ENCODE measurements around the gene CNOT2. TPM values are rescaled to one million over a fixed set of nuclear protein-coding genes. Genes with fewer than 3 reads are reported as not detected.

Gene CNOT2
- total and polyA plus RNA-seq, 4 experiments from 2014 or later = 93.5 to 121 (median 117) TPM

- peaks cover 20 to 39% of the 10 kb centered on the region in 2 donors for H3K36me3 Mint-ChIP-seq
- ChIA-PET CTCF (ENCODE audit: partially characterized antibody) (no interaction called here), POLR2A (ENCODE audit: partially characterized antibody) (no interaction called here)
- peaks cover 0 to 4% (median 0%) of the 10 kb centered on the region in 8 donors for H3K9me3 Mint-ChIP-seq
- H3K4me3 Mint-ChIP-seq = peak overlapping the region in 1 of 8 donors; percentile 38
- H3K9me3 ChIP-seq (ENCODE audit: control insufficient read depth in 1 of 2, low read length in 2 of 2) = no peaks in the 10 kb centered on the region
- no peak overlapping the region for H3K4me3 ChIP-seq (ENCODE audit: low read length in 2 of 2)
- H3K27ac Mint-ChIP-seq = no peak overlapping the region
- no peaks in the 10 kb centered on the region for H3K36me3 ChIP-seq (ENCODE audit: insufficient read depth, low read length)
- H3K27me3 Mint-ChIP-seq = no peaks in the 10 kb centered on the region
- no peaks in the 10 kb centered on the region for H3K27me3 ChIP-seq (ENCODE audit: insufficient read depth, low read length)
- H3K4me1 ChIP-seq (ENCODE audit: insufficient read depth, low read length) = peaks cover 67% of the 10 kb centered on the region
- peaks cover 57 to 89% (median 75%) of the 10 kb centered on the region in 4 donors for H3K4me1 Mint-ChIP-seq
- intact Hi-C loops (cut with micrococcal nuclease) = no loop called here
- DNase-seq = no peak
- no peak overlapping the region for H3K27ac ChIP-seq (ENCODE audit: low read depth, low read length)
Measured at GRCh38 chr12:70271025-70271424, 27.8 kb downstream of the CNOT2 start.

- no peaks in the 10 kb centered on the region for H3K27me3 ChIP-seq (ENCODE audit: insufficient read depth, low read length)
- no peaks in the 10 kb centered on the region for H3K36me3 ChIP-seq (ENCODE audit: insufficient read depth, low read length)
- ChIA-PET POLR2A (ENCODE audit: partially characterized antibody) (no interaction called here), CTCF (ENCODE audit: partially characterized antibody) (no interaction called here)
- no peak overlapping the region for H3K27ac ChIP-seq (ENCODE audit: low read depth, low read length)
- Mint-ChIP-seq H3K36me3 (peaks cover 22 to 33% of the 10 kb centered on the region in 2 donors), H3K4me1 (peaks cover 53 to 81% (median 70%) of the 10 kb centered on the region in 4 donors), H3K27me3 (no peaks in the 10 kb centered on the region), H3K9me3 (peaks cover 0 to 4% (median 0%) of the 10 kb centered on the region in 8 donors), H3K4me3 (peak overlapping the region in 2 of 8 donors; percentile 17 to 39), H3K27ac (peak overlapping the region in 2 of 7 donors; percentile 2)
- peaks cover 60% of the 10 kb centered on the region for H3K4me1 ChIP-seq (ENCODE audit: insufficient read depth, low read length)
- DNase-seq = no peak
- H3K4me3 ChIP-seq (ENCODE audit: low read length in 2 of 2) = no peak overlapping the region
- intact Hi-C loops (cut with micrococcal nuclease) = no loop called here
- no peaks in the 10 kb centered on the region for H3K9me3 ChIP-seq (ENCODE audit: control insufficient read depth in 1 of 2, low read length in 2 of 2)
Measured at GRCh38 chr12:70272510-70272909, 29.3 kb downstream of the CNOT2 start.

DNA sequence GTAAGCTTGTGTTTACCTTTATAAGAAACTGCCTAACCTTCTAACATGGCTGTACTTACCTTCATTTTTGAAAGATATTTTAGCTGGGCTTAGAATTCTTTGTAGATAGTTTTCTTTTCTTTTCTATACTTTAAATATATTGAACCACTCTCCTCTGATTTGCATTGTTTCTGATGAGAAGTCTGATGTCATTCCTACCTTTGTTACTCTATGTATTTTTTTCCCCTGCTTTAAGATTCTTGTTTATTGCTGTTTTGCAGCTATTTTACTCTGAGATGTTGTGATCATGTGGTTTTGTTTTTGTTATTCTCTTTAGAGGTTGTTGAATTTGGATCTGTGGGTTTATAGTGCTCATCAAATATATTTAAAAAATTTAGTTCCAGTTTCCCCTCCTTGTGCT lies 31.8 kb downstream of the CNOT2 start:
- Mint-ChIP-seq H3K27ac (peak overlapping the region in 5 of 7 donors; percentile 1 to 35 (median 33)), H3K4me3 (peak overlapping the region in 5 of 8 donors; percentile 7 to 51 (median 29)), H3K9me3 (peaks cover 0 to 4% (median 0%) of the 10 kb centered on the region in 8 donors), H3K27me3 (no peaks in the 10 kb centered on the region), H3K4me1 (peaks cover 55 to 82% (median 70%) of the 10 kb centered on the region in 4 donors), H3K36me3 (peaks cover 40 to 43% of the 10 kb centered on the region in 2 donors)
- H3K4me3 ChIP-seq (ENCODE audit: low read length in 2 of 2) = no peak overlapping the region
- intact Hi-C loops (cut with micrococcal nuclease) = no loop called here
- no peak for DNase-seq
- peaks cover 10% of the 10 kb centered on the region for H3K36me3 ChIP-seq (ENCODE audit: insufficient read depth, low read length)
- ChIA-PET CTCF (ENCODE audit: partially characterized antibody) (no interaction called here), POLR2A (ENCODE audit: partially characterized antibody) (no interaction called here)
- H3K27me3 ChIP-seq (ENCODE audit: insufficient read depth, low read length) = no peaks in the 10 kb centered on the region
- H3K9me3 ChIP-seq (ENCODE audit: control insufficient read depth in 1 of 2, low read length in 2 of 2) = no peaks in the 10 kb centered on the region
- H3K27ac ChIP-seq (ENCODE audit: low read depth, low read length) = no peak overlapping the region
- peaks cover 52% of the 10 kb centered on the region for H3K4me1 ChIP-seq (ENCODE audit: insufficient read depth, low read length)

DNA sequence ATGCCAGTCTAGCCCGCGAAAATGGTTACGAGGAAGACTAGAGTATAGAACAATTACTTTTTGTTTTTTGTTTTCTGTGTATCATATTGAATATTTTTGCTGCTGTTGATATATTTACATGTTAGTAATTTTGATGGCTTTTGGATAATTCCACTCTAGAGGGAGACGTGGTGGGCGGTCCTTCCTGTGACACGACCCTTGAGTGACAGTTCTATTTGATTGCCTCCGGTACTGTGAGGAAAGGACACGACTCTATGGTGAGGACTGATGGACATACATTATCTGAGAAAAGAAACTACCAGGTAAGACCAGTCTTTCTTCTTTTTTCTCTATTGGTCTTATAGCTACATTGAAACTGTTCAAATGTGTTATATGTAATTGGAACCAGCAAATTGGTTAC lies 34.7 kb downstream of the CNOT2 start:
- ChIA-PET POLR2A (ENCODE audit: partially characterized antibody) (no interaction called here), CTCF (ENCODE audit: partially characterized antibody) (no interaction called here)
- no peaks in the 10 kb centered on the region for H3K27me3 Mint-ChIP-seq
- H3K9me3 Mint-ChIP-seq = peaks cover 0 to 4% (median 0%) of the 10 kb centered on the region in 8 donors
- peak overlapping the region in 3 of 7 donors; percentile 19 to 69 (median 45) for H3K27ac Mint-ChIP-seq
- Histone ChIP-seq H3K9me3 (ENCODE audit: control insufficient read depth in 1 of 2, low read length in 2 of 2) (no peaks in the 10 kb centered on the region), H3K27me3 (ENCODE audit: insufficient read depth, low read length) (no peaks in the 10 kb centered on the region), H3K4me1 (ENCODE audit: insufficient read depth, low read length) (peaks cover 29% of the 10 kb centered on the region), H3K27ac (ENCODE audit: low read depth, low read length) (no peak overlapping the region), H3K36me3 (ENCODE audit: insufficient read depth, low read length) (peaks cover 10% of the 10 kb centered on the region), H3K4me3 (ENCODE audit: low read length in 2 of 2) (no peak overlapping the region)
- H3K4me3 Mint-ChIP-seq = peak overlapping the region in 2 of 8 donors; percentile 3 to 13
- H3K36me3 Mint-ChIP-seq = peaks cover 40 to 48% of the 10 kb centered on the region in 2 donors
- intact Hi-C loops (cut with micrococcal nuclease) = loop anchor here (2.0 kb wide), 1 partner anchor 33 kb away; no protein-coding TSS in a partner anchor
- H3K4me1 Mint-ChIP-seq = peaks cover 44 to 71% (median 57%) of the 10 kb centered on the region in 4 donors
- no peak for DNase-seq

GRCh38 chr12:70278945-70279344 lies 35.7 kb downstream of the CNOT2 start:
- Mint-ChIP-seq H3K27me3 (no peaks in the 10 kb centered on the region), H3K9me3 (peaks cover 0 to 4% (median 0%) of the 10 kb centered on the region in 8 donors), H3K27ac (peak overlapping the region in 3 of 7 donors; percentile 47 to 62 (median 56)), H3K4me1 (peaks cover 41 to 61% (median 50%) of the 10 kb centered on the region in 4 donors), H3K36me3 (peaks cover 37 to 45% of the 10 kb centered on the region in 2 donors), H3K4me3 (peak overlapping the region in 1 of 8 donors; percentile 8)
- no peak for DNase-seq
- H3K9me3 ChIP-seq (ENCODE audit: control insufficient read depth in 1 of 2, low read length in 2 of 2) = no peaks in the 10 kb centered on the region
- peaks cover 21% of the 10 kb centered on the region for H3K4me1 ChIP-seq (ENCODE audit: insufficient read depth, low read length)
- POLR2A ChIA-PET (ENCODE audit: partially characterized antibody) = no interaction called here
- H3K27me3 ChIP-seq (ENCODE audit: insufficient read depth, low read length) = no peaks in the 10 kb centered on the region
- H3K4me3 ChIP-seq (ENCODE audit: low read length in 2 of 2) = no peak overlapping the region
- intact Hi-C loops (cut with micrococcal nuclease) = loop anchor here (2.0 kb wide), 1 partner anchor 34 kb away; no protein-coding TSS in a partner anchor
- CTCF ChIA-PET (ENCODE audit: partially characterized antibody) = no interaction called here
- peaks cover 10% of the 10 kb centered on the region for H3K36me3 ChIP-seq (ENCODE audit: insufficient read depth, low read length)
- H3K27ac ChIP-seq (ENCODE audit: low read depth, low read length) = no peak overlapping the region

GRCh38 chr12:70283232-70283631 lies 40.0 kb downstream of the CNOT2 start:
- Mint-ChIP-seq H3K4me1 (peaks cover 29 to 52% (median 35%) of the 10 kb centered on the region in 4 donors), H3K4me3 (peak overlapping the region in 1 of 8 donors; percentile 45), H3K36me3 (peaks cover 28 to 41% of the 10 kb centered on the region in 2 donors), H3K27me3 (no peaks in the 10 kb centered on the region), H3K27ac (no peak overlapping the region), H3K9me3 (no peaks in the 10 kb centered on the region)
- intact Hi-C loops (cut with micrococcal nuclease) = no loop called here
- Histone ChIP-seq H3K9me3 (ENCODE audit: control insufficient read depth in 1 of 2, low read length in 2 of 2) (no peaks in the 10 kb centered on the region), H3K4me1 (ENCODE audit: insufficient read depth, low read length) (peaks cover 9% of the 10 kb centered on the region), H3K36me3 (ENCODE audit: insufficient read depth, low read length) (peaks cover 15% of the 10 kb centered on the region), H3K27ac (ENCODE audit: low read depth, low read length) (no peak overlapping the region), H3K27me3 (ENCODE audit: insufficient read depth, low read length) (no peaks in the 10 kb centered on the region), H3K4me3 (ENCODE audit: low read length in 2 of 2) (no peak overlapping the region)
- ChIA-PET POLR2A (ENCODE audit: partially characterized antibody) (interaction anchor here (0.6 kb wide), 1 partner anchor 105 kb away, joined by 3 read pairs; no protein-coding TSS in a partner anchor), CTCF (ENCODE audit: partially characterized antibody) (interaction anchor here (1.3 kb wide), 1 partner anchor 37 kb away, joined by 3 read pairs; no protein-coding TSS in a partner anchor)
- DNase-seq = no peak

- Histone ChIP-seq H3K9me3 (ENCODE audit: control insufficient read depth in 1 of 2, low read length in 2 of 2) (no peaks in the 10 kb centered on the region), H3K4me3 (ENCODE audit: low read length in 2 of 2) (no peak overlapping the region), H3K4me1 (ENCODE audit: insufficient read depth, low read length) (peaks cover 8% of the 10 kb centered on the region), H3K27me3 (ENCODE audit: insufficient read depth, low read length) (no peaks in the 10 kb centered on the region), H3K27ac (ENCODE audit: low read depth, low read length) (no peak overlapping the region), H3K36me3 (ENCODE audit: insufficient read depth, low read length) (peaks cover 6% of the 10 kb centered on the region)
- H3K4me1 Mint-ChIP-seq = peaks cover 33 to 55% (median 47%) of the 10 kb centered on the region in 4 donors
- POLR2A ChIA-PET (ENCODE audit: partially characterized antibody) = no interaction called here
- H3K9me3 Mint-ChIP-seq = no peaks in the 10 kb centered on the region
- intact Hi-C loops (cut with micrococcal nuclease) = no loop called here
- no peak for DNase-seq
- peak overlapping the region in 2 of 8 donors; percentile 34 to 40 for H3K4me3 Mint-ChIP-seq
- H3K27me3 Mint-ChIP-seq = no peaks in the 10 kb centered on the region
- H3K27ac Mint-ChIP-seq = peak overlapping the region in 1 of 7 donors; percentile 15
- CTCF ChIA-PET (ENCODE audit: partially characterized antibody) = interaction anchor here (0.9 kb wide), 1 partner anchor 20 kb away, joined by 3 read pairs; no protein-coding TSS in a partner anchor
- H3K36me3 Mint-ChIP-seq = peaks cover 30 to 34% of the 10 kb centered on the region in 2 donors
Measured at GRCh38 chr12:70288817-70289216, 45.6 kb downstream of the CNOT2 start.
